Left colon (tissue), 2 donors: Measurements from ENCODE around the gene RMND1. TPM values are rescaled to one million over a fixed set of nuclear protein-coding genes. Genes with fewer than 3 reads are reported as not detected.
A peak's percentile ranks its signal among the peaks of the same experiment; 100 is the strongest.

Experiments used
- ATAC-seq: fragments of 200-7000 bp; cut with Tn5 transposase; one replicate; pipeline ENCODE4 v1.9.1; 2020; ENCODE audit warnings: mild to moderate bottlenecking, moderate library complexity
- DNase-seq, 2 donors: peaks; one replicate each; pipeline ENCODE4 v3.0.0-alpha.2; 2020
- intact Hi-C, 2 donors: fragments of 100-400 bp; cut with DNase I in 1 of 2; cut with micrococcal nuclease in 1 of 2; formaldehyde crosslinking; loops; one replicate each; pipeline versions ENCODE4 v1.11.2 to v1.14.0; 2022; cut with DNase I, micrococcal nuclease
- total RNA-seq, 2 donors: library from RNA; stranded (reverse); fragmentation: NEBNext Ultra II Directional; extraction: Animal tissue kit (Norgen Biotek cat#: 25700); gene quantifications; one replicate each; pipeline ENCODE4 v1.2.1, GENCODE V29; 2021
- donor health status: DM: no; HTN: no; CAD: no.
- donor health status: DM: yes; HTN: yes; CAD: no.

The RMND1 gene
- total RNA-seq, 2 donors from 2014 or later, result 18.6 to 20.5 TPM

GRCh38 chr6:151431337-151431736 lies 20.6 kb downstream of the RMND1 start:
- intact Hi-C loops, result no loop called here
- DNase-seq, result no peak
- no peak for ATAC-seq

GRCh38 chr6:151430886-151431285 lies 21.0 kb downstream of the RMND1 start:
- intact Hi-C loops, result no loop called here
- no peak for ATAC-seq
- no peak for DNase-seq

GRCh38 chr6:151428093-151428735 lies 23.7 kb downstream of the RMND1 start:
- no peak for ATAC-seq
- DNase-seq, result no peak
- intact Hi-C loops, result no loop called here

- ATAC-seq (peak; percentile 89), DNase-seq (no peak)
- intact Hi-C loops, result no loop called here
Observed at GRCh38 chr6:151425561-151425960, 26.4 kb downstream of the RMND1 start.

- no peak for DNase-seq
- intact Hi-C loops, result no loop called here
- ATAC-seq, result no peak
Observed at GRCh38 chr6:151422981-151423380, 28.9 kb downstream of the RMND1 start.

- intact Hi-C loops, result no loop called here
- DNase-seq, result no peak
- ATAC-seq, result no peak
Observed at GRCh38 chr6:151417477-151417876, 34.4 kb downstream of the RMND1 start.

GRCh38 chr6:151414641-151415260 lies 37.2 kb downstream of the RMND1 start:
- intact Hi-C loops, result no loop called here

GRCh38 chr6:151413372-151414145 lies 38.4 kb downstream of the RMND1 start:
- ATAC-seq (no peak), DNase-seq (no peak)
- intact Hi-C loops, result no loop called here

More at GRCh38 chr6:151414641-151415260, 37.2 kb downstream of the RMND1 start:
- no peak for DNase-seq
- ATAC-seq, result no peak

GRCh38 chr6:151412909-151413308 lies 39.0 kb downstream of the RMND1 start:
- intact Hi-C loops, result no loop called here
- DNase-seq, result no peak
- no peak for ATAC-seq

GRCh38 chr6:151409679-151410078 lies 42.2 kb downstream of the RMND1 start:
- ATAC-seq, result no peak
- intact Hi-C loops, result no loop called here
- no peak for DNase-seq

GRCh38 chr6:151409260-151409659 lies 42.7 kb downstream of the RMND1 start:
- intact Hi-C loops, result no loop called here
- ATAC-seq, result no peak
- DNase-seq, result no peak

GRCh38 chr6:151408858-151409257 lies 43.1 kb downstream of the RMND1 start:
- intact Hi-C loops, result no loop called here
- no peak for DNase-seq
- no peak for ATAC-seq

GRCh38 chr6:151403919-151404308 lies 48.0 kb downstream of the RMND1 start:
- ATAC-seq, result no peak
- intact Hi-C loops, result no loop called here
- no peak for DNase-seq

GRCh38 chr6:151402228-151402627 lies 49.7 kb downstream of the RMND1 start:
- DNase-seq (no peak), ATAC-seq (no peak)
- intact Hi-C loops, result no loop called here

GRCh38 chr6:151400473-151400872 lies 51.5 kb downstream of the RMND1 start:
- intact Hi-C loops, result no loop called here
- DNase-seq, result no peak
- ATAC-seq, result no peak

- DNase-seq (no peak), ATAC-seq (no peak)
- intact Hi-C loops, result no loop called here
Observed at GRCh38 chr6:151399679-151400078, 52.2 kb downstream of the RMND1 start.

GRCh38 chr6:151393410-151393809 lies 58.5 kb downstream of the RMND1 start:
- DNase-seq (no peak), ATAC-seq (no peak)
- intact Hi-C loops, result no loop called here

GRCh38 chr6:151392427-151392826 lies 59.5 kb downstream of the RMND1 start:
- ATAC-seq (no peak), DNase-seq (no peak)
- intact Hi-C loops, result no loop called here

GRCh38 chr6:151391471-151392413 lies 60.2 kb downstream of the RMND1 start, which contains the start of gene ZBTB2:
ZBTB2 (minus strand) TSS chr6:151391559; CDS start chr6:151373637, 17,922 bp downstream.
- DNase-seq, result peak; percentile 75 to 81
- intact Hi-C loops, result no loop called here
- peak; percentile 12 for ATAC-seq
